GM12865 (cell line): ENCODE measurements around the gene CNIH3.
A peak's percentile ranks its signal among the peaks of the same experiment; 100 is the strongest.

ENCODE experiments used
- DNase-seq: peaks from one replicate; pipeline ENCODE4 v3.0.0; 2010; ENCODE audit warnings: low read depth
- H3K4me3 ChIP-seq: 2 replicates; pipeline ENCODE4 v1.5.1; 2011; ENCODE audit warnings: mild to moderate bottlenecking, low read depth, low read length, control low read depth
- CTCF ChIP-seq: IDR thresholded peaks from 2 replicates; pipeline ENCODE4 v1.5.1; 2011; ENCODE audit warnings: low read length, control low read depth, low read depth, inconsistent platforms; ENCODE audit not compliant: insufficient read depth; ENCODE audit errors: missing control alignments

The CNIH3 gene

DNA sequence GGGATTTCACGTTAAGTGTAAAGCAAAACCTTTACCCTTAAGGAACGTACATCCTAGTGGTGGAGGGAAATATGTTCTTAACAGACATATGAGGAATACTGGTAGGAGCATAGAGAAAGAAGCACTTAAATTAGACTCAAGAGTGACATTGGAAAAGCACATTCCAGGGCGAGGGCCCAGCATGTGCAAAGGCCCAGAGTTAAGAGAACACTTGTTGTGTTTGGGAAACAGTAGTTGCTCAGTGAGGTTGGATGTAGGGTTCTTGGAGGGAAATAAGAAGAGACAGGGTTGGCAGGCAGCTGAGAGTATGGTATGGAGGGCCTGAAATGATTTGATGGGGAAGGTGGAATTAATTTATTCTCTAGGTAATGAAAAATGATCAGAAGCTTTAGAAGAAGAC is 115.5 kb downstream of the CNIH3 start:
- no peak for DNase-seq
- no peak for TF ChIP-seq CTCF

GRCh38 chr1:224732377-224733026 is 116.4 kb downstream of the CNIH3 start:
- TF ChIP-seq CTCF = no peak
- no peak for DNase-seq
- no peak overlapping the region; the same call in 1 of the 2 replicates for H3K4me3 ChIP-seq

More for the DNA sequence above, 115.5 kb downstream of the CNIH3 start:
- H3K4me3 ChIP-seq = no peak overlapping the region

DNA sequence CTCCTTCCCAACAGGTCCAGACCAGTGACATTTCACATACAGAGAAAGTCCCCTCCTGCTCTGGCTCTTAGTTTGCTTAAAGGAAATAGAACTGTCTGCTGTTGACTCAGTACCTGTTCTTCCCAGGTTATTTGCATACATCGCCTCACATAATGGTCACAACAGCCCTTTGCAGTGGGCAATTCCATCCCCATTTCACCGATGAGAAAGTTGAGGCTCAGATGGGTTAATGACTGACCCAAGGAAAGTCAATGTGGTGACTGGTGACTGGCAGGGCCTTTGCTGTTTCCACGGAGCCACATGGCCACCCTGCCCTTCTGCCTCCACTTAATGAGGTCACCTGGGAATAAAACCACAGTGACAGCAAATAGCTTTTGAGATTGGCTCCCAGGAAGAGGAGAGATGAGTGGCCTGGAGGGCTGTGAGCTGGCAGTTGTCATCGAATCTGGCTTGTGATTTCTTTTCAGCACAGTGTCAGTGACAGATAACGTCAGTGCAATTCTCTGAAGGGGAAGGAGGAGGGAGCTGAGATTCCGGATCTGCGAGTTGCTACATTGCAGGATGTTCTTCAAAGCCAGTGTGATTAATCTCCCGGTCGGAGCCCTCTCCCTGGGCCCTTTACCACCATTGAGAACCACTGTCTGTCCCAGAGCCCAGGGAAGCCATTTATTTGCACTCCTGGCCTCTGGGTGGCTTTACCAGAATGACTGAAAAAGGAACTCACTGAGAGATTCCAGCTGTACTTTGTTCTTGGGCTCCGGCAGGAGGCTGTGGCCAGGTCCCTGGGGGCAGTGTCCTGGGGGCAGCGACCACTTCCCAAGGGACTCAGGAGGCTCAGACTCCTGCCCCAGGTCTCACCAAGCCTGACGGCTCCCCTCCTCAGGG is 117.2 kb downstream of the CNIH3 start:
- no peak overlapping the region; the same call in none of the 2 replicates for H3K4me3 ChIP-seq
- TF ChIP-seq CTCF = no peak
- DNase-seq = peak; percentile 77

DNA sequence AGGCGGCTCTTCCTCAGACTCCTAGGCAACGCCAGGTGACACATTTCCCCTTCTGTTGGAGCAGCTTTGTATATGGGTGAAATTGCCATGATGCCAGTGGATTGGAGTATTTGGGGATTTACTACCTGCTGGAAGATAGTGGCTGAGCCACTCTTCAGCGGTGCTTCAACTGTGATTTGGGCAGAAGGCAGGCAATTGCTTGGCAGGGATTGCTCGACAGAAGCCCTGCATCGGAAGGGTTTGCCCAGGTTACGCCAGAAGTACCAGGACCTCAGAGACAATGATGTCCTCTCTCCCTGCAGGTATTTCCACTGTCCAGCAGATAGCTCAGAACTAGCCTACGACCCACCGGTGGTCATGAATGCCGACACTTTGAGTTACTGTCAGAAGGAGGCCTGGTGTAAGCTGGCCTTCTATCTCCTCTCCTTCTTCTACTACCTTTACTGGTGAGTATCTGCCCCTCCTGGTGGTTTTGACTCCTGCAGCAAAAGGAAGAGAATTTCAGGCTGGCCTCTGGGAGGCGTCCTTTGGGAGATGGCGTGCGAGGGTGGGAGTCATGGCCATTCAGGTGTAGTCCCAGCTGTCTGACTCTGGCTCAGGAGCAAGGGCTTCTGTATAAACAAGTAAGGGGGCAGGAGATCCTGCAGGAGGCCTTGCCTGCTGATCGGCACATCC is 118.3 kb downstream of the CNIH3 start:
- H3K4me3 ChIP-seq = no peak overlapping the region
- no peak for TF ChIP-seq CTCF
- DNase-seq = no peak

GRCh38 chr1:224735159-224735558 is 119.0 kb downstream of the CNIH3 start:
- H3K4me3 ChIP-seq = no peak overlapping the region

More at GRCh38 chr1:224735159-224735558, 119.0 kb downstream of the CNIH3 start:
- DNase-seq = peak; percentile 58
- no peak for TF ChIP-seq CTCF
